GM21447 (cell line): ENCODE measurements around the gene MXRA8.
A peak's percentile ranks its signal among the peaks of the same experiment; 100 is the strongest.
"Not testable (repeated sequence)": the region's sequence is repeated elsewhere in the genome, so short reads cannot be mapped to it uniquely, and the experiment has no call there.

Source experiments
- ATAC-seq: cut with Tn5 transposase; IDR thresholded peaks from one replicate; pipeline ENCODE4 v1.9.1; 2021; ENCODE audit not compliant: unreplicated experiment

Gene MXRA8

GRCh38 chr1:1358433-1359271 lies at the start of gene MXRA8:
Gene MXRA8, minus strand, starts transcription at chr1:1358555. Its CDS starts 51 bp downstream, at chr1:1358504.
- no peak for ATAC-seq

- peak; percentile 4 for ATAC-seq
These were observed 49.4 kb upstream of the MXRA8 start for GRCh38 chr1:1407636-1408318.

- peak; percentile 89 for ATAC-seq
These were observed 48.7 kb upstream of the MXRA8 start, which contains the start of gene MRPL20 for GRCh38 chr1:1406821-1407635. Gene MRPL20, minus strand, starts transcription at chr1:1407293. Its CDS starts 76 bp downstream, at chr1:1407217.

GRCh38 chr1:1406101-1406820 lies 47.9 kb upstream of the MXRA8 start:
- no peak for ATAC-seq

GRCh38 chr1:1403653-1404052 lies 45.3 kb upstream of the MXRA8 start:
- ATAC-seq: no peak

- not testable (repeated sequence) for ATAC-seq
These were observed 44.6 kb upstream of the MXRA8 start for GRCh38 chr1:1402901-1403392.

- ATAC-seq: no peak
These were observed 43.9 kb upstream of the MXRA8 start for GRCh38 chr1:1402072-1402900.

- no peak for ATAC-seq
These were observed 43.2 kb upstream of the MXRA8 start for GRCh38 chr1:1401457-1402010.

GRCh38 chr1:1400576-1401456 lies 42.5 kb upstream of the MXRA8 start:
- no peak for ATAC-seq

- no peak for ATAC-seq
These were observed 41.7 kb upstream of the MXRA8 start for GRCh38 chr1:1399872-1400575.

GRCh38 chr1:1399187-1399871 lies 41.0 kb upstream of the MXRA8 start, which contains the start of gene CCNL2:
Gene CCNL2, minus strand, starts transcription at chr1:1399335. Its CDS starts 29 bp downstream, at chr1:1399306.
- ATAC-seq: peak; percentile 91

GRCh38 chr1:1398677-1399186 lies 40.4 kb upstream of the MXRA8 start:
- ATAC-seq: peak; percentile 2

- no peak for ATAC-seq
These were observed 39.6 kb upstream of the MXRA8 start for GRCh38 chr1:1397839-1398523.

- no peak for ATAC-seq
These were observed 36.8 kb upstream of the MXRA8 start for GRCh38 chr1:1395166-1395565.

- ATAC-seq: no peak
These were observed 35.8 kb upstream of the MXRA8 start for GRCh38 chr1:1394116-1394515.

GRCh38 chr1:1393428-1393827 lies 35.1 kb upstream of the MXRA8 start:
- no peak for ATAC-seq
